MV-4-11 (cell line): ENCODE results near the gene PCBP4.
"Not testable (repeated sequence)": the region's sequence is repeated elsewhere in the genome, so short reads cannot be mapped to it uniquely, and the experiment has no call there.

ENCODE experiments used
- DNase-seq: peaks from one replicate; lab custom pipeline; 2025; lab: John Stamatoyannopoulos, UW

Gene PCBP4

DNA sequence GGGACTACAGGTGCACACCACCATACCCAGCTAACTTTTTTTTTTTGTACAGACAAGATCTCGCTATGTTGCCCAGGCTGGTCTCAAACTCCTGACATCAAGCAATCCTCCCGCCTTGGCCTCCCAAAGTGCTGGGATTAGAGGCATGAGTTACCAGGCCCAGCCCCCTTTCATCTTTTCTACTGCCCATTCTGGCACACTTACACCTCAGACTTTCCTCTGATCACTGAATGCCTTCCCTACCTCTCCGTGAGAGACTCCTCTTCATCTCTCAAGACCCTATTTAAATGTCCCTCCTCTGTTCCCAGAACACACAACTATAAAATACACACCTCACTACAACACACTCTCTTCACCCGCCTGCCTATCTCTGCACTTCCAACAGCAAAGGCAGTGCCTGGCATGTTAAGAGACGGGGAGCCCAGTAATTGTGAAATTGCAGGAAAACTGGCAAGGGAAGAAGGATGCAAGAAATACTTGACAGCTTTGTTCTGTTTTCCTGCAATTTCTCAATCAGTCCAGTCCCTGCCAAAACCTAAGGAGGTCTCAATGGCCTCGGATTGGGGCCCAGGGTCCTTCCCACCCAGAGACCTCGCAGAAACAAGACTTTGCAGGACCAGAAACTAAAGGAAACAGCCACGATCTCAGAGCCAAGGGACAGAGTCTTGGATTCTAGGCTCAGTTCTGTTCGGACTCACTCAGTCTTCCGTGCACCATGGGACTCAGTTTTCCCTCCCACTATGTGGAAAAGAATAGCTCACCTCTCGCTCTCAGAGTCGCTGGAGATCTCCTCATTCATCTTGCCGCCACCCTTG is 26.4 kb downstream of the PCBP4 start:
- DNase-seq, result no peak

DNA sequence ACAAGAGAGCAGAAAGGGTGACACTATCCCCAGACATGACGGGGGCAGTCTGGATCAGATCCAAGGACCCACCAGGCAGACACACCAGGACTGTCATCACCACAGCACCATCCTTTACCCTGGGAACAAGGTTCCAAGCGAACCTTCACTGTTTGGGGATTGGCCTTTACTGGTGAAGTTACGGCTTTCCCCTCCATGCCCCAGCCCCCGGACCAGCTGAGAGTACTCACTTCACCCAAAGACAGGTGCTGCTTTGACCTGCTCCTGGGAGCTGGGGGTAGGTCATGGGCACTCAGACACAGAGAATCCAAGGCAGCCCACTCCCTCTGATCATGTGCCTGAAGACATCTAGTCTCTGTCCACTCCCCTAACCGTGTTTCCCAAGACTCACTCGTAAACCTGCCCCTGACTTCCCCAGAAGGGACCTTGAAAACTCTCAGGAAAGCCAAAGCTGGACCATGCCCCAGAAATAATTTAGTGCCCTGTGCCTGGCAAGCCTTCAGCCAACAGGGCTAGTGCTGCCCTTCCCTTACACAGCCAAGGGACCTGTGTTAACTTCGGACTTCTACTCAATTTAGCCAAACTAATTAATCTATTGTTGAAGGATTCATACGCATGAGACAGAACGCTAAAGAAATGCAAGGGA is 28.4 kb downstream of the PCBP4 start:
- DNase-seq, result no peak

DNA sequence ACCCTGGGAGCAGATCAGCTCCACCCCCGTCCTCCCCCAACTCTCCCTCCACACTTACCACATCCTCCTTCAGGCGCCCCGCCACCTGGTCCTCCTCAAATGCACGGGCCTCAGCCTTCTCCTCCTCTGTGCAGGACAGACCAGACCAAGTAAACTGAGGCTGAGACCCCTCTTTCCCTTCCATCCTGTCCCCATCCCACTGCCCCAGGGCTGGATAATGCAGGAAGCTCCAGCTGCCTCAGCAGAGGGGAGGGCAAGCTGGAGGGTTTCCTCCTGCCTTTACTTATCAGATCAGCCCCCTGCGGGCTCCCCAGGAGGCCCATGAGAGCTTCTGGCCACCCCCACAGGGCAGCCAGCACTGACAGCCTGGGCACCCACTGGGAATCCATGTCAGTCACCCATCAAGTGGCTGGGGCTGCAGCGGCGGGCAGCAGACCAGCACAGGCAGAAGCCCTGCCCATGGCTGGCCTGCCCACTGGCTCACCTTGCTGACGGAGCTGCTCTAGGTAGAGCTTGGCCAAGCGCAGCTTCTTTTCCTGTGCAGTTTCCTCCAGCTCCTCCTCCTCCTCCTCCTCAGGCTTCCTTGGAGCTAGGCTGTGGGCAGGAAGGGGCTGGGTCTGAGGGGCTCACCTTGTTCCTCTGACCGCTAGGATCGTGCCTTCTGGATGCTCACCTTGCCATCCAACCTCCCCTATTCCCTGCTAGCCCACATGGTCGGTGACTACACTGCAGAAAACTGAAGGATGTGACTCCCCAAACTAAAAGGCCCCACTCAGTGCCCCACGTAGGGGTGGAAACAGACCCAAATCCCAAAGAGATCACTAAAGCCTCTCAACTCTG is 29.4 kb downstream of the PCBP4 start:
- no peak for DNase-seq

DNA sequence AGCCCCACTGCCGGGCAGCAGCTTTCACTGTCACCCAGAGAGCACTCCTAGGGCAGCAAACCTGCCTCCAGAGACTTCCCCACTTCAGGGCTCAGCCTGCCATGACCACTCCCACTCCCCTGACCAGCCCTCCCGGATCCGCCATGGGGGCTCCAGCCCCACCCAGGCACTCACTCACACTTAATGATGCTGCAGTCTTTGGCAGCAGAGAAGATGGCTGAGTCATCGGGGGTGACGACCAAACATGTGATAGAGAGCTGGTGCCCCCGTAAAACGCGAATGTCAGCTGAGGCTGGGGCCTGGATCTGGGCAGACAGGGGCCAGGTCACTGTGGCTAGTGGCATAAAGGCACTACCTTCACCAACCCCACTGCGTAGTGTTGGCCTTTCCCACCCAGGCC is 30.2 kb downstream of the PCBP4 start:
- no peak for DNase-seq

DNA sequence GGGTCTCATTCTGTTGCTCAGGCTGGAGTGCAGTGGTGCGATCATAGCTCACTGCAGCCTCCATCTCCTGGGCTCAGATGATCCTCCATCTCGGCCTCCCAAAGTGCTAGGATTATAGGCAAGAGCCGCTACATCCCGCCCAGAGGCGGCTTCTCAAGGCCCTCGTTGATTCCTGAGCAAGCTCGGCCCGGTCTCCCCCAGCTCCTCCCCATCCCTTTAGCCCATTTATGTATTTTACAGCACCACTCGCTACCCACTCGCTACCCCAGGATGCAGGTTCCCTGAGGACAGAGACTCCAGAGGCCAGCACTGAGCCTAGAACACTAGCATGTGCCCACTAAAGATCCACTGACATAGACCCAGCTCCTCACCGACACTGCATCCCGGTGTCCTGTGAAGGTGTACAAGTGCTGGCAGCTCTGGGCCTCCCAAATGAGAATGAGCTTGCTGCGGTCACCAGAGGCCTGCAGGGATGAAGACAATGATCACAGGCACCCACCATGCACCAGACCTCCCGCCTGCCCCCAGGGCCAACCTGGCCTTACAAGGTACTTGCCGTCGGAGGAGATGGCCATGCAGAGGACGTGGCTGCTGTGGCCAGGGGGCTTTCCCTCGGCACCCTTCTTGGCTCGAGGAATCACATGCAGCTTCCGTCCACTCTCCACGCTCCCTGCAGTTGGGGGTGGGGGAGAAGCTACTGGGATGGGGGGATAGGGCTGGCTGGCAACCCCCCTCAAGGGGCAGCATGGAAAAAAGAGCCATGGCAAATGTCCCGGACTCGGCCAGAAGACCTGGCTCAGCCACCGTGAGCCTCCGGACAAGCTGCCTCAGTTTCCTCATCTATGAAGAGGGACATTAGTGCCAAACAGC is 31.1 kb downstream of the PCBP4 start:
- DNase-seq, result no peak

DNA sequence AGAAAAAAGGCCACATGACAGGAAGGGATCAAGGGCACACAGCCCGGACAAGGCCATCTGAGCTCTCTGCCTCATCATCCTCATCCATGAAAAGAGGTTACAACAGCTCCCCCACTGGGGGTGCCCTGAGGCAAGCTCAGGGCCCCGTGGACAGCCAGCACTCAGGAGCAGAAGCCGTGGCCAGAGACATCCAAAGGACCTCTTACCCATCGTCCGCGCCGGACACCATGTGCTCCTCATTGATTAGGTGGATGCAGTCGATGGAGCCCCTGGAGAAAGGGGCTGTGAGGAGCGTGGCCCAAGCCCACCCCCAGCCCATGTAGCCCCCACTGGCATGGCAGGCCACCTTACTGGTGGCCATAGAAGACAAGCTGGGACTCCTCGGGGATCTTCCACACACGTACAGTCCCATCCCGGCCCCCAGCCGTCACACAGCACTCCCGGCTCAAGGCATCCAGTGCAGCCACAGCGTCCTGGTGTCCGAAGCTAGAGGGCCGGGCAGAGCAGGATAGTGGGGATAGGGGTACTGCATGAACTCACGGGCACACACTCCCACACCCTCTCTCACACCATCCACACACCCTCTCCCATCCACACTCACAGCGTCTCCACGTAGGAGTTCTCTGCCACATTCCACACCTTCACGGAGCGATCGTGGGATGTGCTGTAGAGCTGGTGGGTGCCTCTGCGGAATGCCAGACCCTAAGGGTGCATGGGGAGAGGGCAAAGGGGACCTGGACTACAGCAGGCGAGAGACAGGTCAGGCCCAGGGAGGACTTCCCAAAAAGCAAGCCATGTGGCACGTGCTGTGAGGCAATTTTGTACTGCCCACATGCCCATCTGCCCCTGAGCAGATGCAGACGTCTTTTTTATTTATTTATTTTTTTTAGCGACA is 32.0 kb downstream of the PCBP4 start:
- DNase-seq, result no peak

DNA sequence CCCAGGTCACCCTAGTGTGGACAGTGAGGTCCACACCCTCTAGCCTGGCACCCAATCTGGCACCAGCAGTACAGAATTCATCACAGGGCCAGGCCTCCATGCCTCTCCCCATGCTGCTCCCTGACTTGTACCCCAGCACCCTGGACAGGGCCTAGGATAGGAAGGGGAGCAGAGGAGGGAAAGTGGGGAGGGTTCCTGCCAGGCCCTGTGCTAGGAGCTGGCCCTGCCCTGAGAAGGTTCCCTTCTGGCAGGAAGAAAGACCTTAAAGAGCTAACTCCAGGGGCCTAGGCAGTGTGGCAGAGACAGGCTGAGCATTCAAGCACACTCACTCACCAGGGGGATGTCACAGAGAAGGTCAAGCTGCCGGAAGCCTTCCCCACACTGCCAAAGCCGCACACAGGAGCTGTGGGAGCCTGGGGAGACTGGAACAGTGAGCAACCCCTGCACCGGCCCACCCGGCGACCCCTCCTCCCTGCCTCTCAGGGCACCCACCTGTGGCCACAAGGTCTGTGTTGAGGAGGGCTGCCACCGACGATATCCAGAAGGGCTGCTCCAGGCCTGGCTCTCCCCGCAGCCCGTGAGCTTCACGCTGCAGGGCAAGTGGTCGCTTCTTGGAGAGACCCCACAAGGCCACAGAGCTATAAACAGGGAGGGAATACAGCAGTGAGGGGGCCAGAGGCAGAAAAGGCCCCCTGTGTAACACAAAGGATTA is 33.0 kb downstream of the PCBP4 start:
- DNase-seq, result no peak

DNA sequence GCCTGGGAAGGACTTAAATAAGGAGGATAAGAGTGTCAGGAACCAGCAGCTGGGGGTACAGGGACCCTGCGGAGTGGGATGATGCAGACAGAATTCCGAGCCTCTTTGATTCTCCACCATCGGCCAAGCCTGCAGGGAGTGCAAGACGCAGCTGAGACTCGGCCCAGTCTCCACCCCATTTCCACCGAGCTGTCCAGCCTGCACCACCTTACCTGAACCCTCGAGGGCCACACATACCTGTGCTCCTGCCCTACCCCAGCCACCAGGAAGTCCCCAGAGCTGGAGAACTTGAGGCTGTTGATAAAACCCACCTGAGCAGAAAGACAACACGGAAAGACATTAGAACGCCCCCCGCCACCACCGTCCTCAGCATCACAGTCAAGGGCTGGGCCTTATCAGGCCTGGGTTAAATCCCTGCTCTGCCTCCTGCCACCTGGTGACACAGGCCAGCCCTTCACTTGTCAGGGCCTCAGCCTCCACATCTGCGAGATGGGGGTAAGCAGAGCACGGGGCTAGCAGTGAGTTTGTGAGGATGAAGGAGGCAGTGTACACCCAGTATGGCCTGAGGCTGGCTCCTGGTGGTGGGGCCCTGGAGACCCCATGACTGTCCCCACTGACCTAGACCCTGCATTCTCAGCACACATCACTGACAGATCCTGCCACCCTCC is 33.6 kb downstream of the PCBP4 start:
- DNase-seq, result no peak

DNA sequence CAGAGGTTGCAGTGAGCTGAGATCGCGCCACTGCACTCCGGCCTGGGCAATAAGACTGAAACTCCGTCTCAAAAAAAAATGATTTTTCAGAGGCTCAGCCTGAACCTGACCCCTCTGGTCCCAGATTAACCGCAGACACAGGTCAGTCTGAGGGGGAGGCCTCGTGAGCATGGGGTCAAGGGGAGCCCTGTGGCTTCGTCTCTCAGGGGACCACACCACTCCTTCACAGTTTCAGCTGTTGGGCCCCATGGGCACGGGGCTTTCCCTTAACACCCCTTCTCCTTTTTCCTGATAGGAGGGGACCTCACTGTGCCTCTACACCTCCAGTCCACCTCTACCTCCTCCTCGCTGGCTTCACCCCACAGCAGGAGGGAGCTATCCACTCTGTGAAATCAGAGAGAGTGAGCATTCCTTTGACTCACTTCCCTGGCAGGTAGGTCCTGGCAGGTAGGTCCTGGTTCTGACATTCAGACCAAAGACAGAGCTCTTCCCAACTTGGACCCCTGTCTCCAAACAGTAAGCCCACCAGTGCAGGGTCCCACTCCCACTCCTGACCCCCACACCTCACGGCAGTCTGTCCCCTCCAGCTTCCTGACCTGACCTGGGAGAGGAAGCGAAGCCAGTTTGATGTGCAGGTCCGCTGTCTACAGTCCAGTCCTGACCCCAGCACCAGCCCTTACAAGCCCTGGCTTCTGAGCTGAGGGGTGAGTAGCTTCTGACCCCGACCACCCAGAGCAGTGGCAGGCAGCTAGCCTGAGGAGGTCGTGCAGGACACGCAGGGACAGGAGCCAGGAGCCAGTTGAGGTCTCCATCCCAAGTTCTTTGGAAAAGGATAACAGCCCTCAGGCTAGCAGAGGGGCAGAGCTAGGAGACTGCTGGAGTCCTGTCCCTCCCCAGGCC is 34.5 kb downstream of the PCBP4 start:
- DNase-seq, result no peak

DNA sequence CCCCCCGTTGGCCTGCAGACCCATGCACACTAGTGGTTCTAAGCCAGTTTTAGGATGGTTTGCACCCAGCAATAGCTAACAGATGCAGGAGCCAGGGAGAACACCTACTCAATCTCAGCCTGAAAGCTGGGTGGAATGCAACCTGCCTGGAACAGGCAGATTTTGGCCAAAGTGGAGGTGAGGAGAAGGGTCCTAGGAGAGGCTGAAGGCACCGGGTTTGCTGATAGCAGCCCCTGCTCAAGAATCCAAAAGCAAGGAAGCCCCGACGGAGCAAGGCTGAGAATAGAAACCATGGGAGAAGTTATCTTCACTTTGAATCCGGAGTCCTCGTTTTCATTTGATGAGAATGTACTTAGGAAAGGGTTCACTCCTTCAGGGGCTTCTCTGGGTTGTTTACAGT is 35.5 kb downstream of the PCBP4 start:
- no peak for DNase-seq

DNA sequence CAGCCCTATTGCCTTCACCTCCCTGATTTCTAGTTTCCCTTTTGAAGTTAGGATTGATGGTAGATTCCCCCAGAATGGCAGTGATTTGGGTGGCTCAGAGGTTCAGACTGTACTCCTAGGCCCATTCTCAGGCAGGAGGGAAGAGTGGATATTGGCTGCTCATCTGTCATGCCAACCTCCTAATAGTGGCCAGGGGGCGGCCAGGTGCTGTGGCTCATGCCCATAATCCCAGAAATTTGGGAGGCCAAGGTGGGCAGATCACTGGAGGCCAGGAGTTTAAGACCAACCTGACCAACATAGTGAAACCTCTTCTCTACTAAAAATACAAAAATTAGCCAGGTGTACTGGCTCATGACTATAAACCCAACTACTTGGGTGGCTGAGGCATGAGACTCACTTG is 36.8 kb downstream of the PCBP4 start:
- DNase-seq, result no peak

DNA sequence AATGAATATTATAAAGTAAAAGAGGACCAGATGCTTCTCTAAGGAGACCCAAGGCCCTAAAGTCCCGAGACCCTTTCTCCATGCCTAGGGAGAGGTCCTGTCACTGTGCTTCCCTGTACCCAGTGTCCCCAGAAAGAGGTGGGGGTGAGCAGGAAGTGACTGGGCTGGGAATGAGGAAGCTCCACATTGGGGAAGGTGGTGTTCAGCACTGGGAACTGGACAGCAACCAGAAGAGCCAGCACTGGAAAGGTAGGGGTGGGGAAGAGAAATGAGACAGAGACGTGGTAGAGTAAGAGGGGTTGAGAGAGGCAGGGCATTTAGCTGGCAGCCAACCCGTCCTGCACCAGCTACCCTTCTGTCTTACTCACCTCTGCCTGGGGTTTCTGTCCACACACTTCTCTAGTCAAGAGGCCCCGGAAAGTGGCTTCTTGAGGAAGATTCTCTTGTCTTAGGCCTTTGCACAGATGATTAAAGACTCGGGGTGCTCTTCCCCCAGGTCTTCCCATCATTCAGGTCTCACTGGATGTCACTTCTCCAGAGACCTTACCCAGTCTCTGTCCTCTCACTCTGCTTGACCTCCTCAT is 37.7 kb downstream of the PCBP4 start:
- DNase-seq, result no peak

DNA sequence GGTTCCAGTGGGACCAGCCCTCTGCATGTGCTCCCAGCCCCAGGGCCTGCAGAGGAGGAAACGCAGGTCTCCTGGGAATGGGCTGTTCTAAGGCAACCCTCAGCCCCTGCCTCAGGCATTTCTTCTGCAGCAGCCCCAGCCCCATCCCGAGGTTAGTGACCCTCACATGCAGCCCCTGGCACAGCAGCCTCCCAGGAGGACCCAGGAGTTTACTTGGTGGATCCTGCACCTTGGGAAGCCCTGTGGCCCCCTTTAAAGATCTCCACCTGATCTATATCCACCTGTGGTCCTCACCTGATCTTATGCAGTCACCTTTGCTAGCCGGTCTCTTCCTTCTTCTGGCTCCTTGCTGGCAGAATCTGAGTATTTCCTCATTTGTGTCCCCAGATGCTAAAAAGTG is 38.3 kb downstream of the PCBP4 start:
- DNase-seq, result not testable (repeated sequence)

DNA sequence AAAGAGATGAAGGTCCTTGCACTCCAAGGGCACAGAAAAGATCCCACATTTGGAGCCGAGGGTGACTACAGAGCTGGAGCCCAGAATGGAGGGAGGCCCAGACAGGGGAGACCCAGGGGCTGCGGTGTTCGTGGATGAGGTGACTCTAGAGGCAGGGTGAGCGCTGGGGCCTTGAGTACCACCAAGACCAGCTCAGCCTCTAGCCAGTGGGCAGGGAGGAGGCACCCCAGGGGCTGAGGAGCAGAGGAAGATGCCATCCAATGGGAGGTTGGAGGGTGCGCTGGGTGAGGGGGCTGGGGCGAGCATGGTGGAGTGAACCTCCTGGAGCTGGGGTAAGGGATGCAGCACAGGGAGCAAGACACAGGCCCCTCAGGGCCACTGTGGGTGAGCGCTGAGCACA is 38.8 kb downstream of the PCBP4 start:
- no peak for DNase-seq

DNA sequence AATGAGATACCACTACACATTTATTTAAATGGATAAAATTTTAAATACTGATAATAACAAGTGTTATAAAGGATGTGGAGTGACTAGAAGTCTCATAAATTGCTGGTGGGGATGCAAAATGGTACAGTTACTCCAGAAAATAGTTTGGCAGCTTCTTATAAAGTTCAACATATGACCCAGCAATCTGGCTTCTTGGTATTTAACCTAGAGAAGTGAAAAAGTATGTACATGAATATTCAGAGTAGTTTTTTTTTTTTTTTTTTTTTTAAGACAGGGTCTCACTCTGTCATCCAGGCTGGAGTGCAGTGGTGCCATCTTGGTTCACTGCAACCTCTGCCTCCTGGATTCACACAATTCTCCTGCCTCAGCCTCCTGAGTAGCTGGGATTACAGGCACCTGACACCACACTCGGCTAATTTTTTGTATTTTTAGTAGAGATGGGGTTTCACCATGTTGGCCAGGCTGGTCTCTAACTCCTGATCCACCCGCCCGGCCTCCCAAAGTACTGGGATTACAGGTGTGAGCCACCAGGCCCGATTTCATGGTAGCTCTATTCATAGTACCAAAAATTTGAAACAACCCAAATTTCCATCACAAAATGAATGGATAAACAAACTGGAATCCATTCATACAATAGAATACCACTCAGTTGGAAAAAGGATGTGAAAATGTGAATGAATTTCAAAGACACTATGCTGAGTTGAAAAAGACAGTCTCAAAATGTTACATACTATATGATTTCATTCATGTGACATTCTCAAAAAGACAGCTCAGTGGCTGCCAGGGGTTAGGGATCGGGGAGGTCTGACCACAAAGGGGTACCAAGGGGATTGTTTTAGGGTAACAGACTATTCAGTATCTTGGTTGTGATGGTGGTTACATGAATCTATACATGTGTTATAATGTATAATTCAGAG is 39.9 kb downstream of the PCBP4 start:
- no peak for DNase-seq

DNA sequence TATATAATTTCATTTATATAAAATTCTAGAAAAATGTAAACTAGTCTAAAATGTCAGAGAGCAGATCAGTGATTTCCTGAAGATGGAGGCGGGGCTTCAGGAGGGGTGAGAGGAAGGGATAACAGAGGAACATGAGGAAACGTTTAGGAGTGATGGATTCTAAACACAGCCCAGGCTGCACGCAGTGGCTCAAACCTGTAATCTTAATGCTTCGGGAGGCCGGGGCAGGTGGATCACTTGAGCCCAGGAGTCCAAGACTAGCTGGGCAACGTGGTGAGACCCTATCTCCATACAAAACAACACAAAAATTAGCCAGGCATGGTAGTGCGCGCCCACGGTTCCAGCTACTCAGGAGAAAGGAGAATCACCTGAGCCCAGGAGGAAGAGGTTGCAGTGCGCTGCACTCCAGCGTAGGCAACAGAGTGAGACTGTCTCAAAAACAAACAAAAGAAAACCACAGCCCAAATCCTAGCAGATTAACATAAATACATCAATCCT is 46.1 kb downstream of the PCBP4 start:
- DNase-seq, result no peak

DNA sequence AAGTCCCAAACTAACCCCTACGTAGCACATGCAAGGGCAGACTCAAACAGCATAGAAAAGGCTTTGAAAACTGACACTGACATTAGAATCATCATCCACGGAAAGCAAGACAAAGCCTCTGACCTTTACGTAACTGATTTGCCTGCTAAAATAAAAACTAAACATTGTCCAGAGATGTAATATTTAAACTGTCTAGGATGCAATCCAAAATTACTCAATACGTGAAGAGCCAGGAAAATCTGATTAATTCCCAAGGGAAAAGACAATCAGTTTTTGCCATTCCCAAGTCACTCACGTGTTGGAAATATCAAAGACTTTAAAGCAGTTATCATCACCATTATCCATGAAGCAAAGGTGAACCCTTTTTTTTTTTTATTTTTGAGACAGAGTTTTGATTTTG is 50.8 kb downstream of the PCBP4 start:
- DNase-seq, result no peak
